ENCODE measurements around the gene CEP192.
"Not testable (repeated sequence)": the region's sequence is repeated elsewhere in the genome, so short reads cannot be mapped to it uniquely, and the experiment has no call there.

Gene CEP192

DNA sequence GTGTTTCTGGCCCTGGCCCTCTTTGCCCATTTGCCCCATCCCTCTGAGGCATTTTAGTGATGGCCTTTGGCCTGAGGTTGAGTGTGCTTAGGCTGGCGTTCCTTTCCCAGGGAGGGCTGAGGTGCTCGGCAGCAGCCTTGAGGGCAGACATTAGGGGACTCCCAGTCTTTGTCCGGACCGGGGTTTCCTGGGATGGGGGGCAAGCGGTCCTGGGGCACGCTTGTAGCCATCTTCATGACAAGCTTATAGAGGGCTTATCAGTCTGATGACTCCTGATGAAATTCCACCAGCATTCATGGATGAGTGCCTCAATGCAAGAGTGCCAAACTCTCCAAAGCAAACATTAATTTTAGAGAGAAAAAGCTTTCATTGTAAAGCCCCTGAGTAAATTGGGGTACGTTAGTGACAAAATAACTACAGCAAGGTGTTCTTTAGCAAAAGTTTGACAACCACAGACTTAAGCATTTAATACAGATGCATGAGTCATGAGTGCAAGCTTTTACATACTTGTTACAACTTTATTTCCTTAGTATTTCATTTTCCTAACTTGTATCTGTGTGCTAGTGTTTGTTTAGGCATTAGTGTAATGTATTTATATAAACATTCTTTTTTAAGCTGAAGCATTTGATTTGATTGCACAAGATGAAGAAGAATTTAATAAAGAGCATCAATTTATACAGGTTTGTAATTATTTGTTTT lies 45.6 kb downstream of the CEP192 start:
- no peak for DNase-seq

- no peak for DNase-seq
These were observed 48.6 kb downstream of the CEP192 start for GRCh38 chr18:13039806-13040205.

DNA sequence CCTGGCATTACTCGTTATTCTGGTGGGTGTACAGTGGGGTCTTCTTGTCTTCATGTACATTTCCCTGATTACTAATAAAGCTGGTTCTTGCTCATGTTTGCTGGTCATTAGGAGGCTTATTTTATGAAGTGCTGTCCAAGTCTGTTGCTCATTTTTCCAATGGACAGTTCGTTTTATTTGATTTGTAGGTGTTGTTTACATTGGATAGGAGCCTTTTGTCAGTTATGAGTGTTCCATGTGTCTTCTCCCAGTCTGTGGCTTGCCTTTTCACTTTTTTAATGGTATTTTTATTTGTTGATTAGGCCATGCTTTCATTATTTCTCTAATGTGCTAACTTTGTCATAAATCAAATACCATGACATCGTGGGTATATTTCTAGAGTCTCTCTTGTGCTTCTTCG lies 51.9 kb downstream of the CEP192 start:
- DNase-seq: no peak

DNA sequence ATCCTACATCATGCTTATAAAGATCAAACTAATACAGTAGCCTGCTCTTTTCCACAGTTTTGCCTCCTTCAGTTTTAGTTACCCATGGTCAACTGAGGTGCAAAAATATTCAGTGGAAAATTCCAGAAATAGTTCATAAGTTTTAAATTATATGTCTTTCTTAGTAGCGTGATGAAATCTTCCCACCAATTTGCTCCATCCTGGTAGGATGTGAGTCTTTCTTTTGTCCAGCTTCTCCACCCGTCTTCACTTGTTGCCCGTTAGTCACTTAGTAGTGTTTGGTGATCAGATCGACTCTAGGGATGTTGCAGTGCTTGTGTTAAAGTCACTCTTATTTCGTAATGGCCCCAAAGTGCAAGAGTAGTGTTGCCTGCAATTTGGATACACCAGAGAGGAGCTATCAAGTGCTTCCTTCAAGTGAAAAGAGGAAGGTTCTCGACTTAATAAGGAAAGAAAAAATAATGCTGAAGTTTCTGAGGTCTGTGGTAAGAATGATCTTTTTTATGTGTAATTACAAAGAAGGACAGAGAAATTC lies 57.0 kb downstream of the CEP192 start:
- DNase-seq: no peak

DNA sequence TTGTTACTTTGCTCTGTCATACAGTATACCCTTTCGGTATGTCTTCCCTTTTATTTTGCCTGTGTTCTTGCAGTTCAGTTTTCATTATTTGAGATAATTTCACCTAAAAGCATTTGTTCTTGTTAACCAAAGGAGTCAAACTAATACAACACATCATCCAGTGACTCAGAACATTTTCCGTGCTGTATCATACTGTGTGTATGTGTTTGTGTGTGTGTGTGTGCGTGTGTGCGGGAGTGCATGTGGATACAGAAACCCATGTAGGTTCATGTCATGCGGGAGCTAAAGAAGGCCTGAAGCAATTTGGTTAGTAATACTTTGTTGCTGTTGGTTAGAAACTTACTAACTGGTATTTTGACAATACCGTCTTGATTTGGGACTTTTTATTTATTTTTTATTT lies 60.0 kb downstream of the CEP192 start:
- no peak for DNase-seq

- no peak for DNase-seq
These were observed 60.8 kb downstream of the CEP192 start for GRCh38 chr18:13051950-13052349.

DNA sequence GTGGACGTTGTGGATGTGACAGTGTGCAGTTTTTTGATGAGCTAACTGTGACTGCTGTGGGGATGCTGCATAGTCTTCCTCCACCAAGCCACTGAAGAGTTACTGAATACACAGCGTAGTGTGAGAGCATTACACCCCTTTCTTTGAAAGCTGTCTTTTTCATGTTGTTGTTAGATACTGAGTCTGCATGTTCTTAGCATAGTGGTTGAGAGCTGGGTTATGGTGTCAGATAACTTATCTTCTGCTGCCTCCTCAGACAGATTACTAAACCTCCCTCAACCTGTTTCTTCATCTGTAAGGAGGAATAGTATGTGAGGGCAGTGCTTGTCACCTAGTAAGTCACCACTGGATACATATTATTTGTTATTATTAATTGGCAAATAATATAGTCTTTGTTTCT lies 63.2 kb downstream of the CEP192 start:
- DNase-seq: no peak

DNA sequence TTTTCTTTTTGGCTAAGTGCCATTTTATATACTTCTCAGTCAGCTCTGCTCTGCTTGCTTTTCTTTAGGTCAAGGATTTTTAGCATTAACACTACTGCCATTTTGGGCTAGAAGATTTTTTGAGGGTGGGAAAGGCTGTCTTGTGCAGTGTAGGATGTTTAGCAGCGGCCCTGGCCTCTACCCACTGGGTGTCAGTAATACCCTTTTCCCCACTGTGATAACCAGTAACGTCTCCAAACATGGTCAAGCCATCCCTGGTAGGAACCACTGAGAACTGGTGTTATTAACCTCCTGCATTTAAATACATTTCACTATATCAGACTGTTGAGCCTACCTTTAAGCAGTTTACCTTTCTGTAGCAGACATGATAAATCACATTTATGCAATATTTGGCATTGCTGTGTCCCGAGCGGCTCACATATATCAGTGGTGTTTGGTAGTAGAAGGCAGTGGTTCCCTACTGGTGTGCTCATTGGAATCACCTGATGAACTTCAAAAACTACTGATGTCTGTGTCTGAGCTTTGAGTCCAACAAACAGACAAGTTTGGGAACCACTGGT lies 70.5 kb downstream of the CEP192 start:
- DNase-seq: no peak

GRCh38 chr18:13067124-13067523 lies 76.0 kb downstream of the CEP192 start:
- DNase-seq: no peak

GRCh38 chr18:13067966-13068365 lies 76.8 kb downstream of the CEP192 start:
- no peak for DNase-seq

DNA sequence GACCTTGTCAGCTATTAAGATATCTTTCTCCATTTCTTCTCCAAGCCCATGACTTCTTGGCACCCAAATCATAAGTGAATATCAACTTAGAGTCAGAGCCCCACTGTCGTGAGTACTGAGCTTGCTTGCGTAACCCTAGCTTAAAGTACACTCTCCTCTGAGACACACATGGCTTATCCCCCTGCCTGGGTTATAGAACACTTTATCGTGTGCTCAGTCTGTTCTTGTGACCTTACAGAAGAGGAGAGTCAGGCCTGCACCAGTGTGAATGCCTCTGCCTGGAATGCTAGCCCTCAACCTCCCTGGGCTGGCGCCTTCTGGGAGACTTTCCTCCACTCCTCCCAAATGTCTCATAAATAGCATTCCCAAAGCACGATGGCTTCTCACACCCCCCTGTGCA lies 79.3 kb downstream of the CEP192 start:
- DNase-seq: no peak

DNA sequence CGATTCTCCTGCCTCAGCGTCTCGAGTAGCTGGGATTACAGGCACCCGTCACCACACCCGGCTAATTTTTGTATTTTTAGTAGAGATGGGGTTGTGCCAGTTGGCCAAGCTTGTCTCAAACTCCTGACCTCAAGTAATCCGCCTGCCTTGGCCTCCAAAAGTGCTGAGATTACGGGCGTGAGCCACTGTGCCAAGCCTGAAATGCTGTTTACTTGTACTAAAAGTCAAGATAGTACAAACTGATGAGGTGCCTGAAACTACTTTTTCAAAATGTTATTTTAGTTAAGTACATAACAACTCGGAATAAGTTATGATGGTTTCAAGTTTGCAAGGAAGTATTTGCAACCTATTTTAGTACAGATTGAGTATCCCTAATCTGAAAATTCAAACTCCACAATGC lies 85.7 kb downstream of the CEP192 start:
- no peak for DNase-seq

DNA sequence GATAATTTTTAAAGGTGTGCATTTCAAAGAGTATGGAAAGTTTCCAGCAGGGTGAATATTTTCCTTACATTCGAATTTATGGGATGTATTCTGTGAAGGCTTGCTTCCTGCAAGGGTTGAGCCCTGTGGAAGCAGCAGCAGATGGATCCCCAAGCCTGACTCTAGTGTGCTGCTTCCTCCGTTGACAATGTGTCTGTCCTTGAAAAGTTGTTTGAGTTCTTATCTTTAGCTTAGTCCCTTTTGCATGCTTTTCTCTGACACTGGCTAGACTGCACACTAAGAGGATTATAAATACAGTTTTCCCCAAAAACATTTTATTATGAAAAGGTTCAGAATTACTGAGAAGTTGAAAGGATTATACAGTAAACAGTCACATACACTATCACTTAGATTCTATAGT lies 86.3 kb downstream of the CEP192 start:
- DNase-seq: no peak

DNA sequence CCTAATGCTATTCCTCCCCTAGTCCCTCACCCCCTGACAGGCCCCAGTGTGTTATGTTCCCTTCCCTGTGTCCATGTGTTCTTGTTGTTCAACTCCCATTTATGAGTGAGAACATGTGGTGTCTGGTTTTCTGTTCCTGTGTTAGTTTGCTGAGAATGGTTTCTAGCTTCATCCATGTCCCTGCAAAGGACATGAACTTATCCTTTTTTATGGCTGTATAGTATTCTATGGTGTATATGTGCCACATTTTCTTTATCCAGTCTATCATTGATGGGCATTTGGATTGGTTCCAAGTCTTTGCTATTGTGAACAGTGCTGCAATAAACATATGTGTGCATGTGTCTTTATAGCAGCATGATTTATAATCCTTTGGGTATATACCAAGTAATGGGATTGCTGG lies 86.9 kb downstream of the CEP192 start:
- DNase-seq: not testable (repeated sequence)

GRCh38 chr18:13086906-13087305 lies 95.7 kb downstream of the CEP192 start:
- no peak for DNase-seq

GRCh38 chr18:13095466-13095865 lies 104.3 kb downstream of the CEP192 start:
- DNase-seq: no peak

DNA sequence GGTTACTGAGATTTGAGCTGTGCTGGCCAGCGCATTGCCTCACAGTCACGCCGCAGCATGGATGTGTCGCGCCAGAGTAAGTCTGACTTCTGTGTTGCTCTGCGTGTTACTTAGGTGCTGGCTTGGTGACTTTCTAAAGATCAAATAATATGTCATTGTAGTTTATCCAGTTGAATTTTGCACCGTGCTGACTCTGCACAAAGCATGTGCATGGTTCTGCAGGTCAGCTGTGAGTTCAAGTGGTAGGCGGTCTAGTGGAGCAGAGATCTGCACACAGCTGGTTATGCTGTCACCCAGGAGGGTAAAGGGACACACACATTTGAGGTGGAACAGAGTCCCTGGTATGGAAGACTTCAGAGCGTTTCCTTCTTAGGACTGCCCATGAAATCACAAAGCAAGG lies 105.1 kb downstream of the CEP192 start:
- DNase-seq: no peak

DNA sequence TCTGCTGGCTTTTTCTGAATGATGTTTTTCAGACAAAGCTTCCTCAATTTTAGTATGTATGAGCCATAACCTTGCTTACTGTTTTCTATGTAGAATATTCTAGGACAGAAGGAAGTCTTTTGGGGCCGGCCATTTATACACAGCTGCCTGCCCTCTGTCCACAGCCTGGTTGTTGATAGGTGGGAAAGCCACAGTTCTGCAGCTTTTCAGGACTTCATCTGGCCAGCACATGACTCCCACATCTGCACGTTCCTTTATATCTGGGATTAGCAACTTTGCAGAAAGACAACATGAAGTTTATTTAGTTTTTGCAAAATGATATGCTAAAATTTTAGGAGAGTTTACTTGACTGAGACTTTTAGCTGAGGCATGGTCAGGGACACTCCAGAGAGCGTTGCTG lies 105.6 kb downstream of the CEP192 start:
- DNase-seq: no peak

DNA sequence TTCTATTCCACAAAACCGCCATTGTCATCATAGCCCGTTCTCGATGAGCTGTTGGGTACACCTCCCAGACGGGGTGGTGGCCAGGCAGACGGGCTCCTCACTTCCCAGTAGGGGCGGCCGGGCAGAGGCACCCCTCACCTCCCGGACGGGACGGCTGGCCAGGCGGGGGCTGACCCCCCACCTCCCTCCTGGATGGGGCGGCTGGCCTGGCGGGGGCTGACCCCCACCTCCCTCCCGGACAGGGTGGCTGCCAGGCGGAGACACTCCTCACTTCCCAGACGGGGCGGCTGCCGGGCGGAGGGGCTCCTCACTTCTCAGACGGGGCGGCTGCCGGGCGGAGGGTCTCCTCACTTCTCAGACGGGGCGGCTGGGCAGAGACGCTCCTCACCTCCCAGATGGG lies 106.9 kb downstream of the CEP192 start:
- not testable (repeated sequence) for DNase-seq

DNA sequence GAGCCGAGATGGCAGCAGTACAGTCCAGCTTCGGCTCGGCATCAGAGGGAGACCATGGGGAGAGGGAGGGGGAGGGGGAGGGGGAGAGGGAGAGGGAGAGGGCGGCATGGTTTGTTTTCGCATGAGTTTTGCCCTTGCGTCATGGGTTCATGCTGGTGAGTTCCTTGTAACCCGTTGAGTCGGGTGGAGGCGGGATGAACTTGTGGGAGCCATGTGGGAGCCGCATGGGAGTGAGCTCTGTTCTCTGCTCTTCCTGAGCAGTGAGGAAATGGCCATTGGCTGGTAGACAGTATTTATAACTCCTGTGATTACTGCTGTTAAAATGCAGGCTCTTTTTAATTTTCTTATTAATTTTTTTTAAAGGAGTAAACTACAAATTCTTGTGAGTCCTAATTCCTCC lies 108.0 kb downstream of the CEP192 start:
- no peak for DNase-seq

DNA sequence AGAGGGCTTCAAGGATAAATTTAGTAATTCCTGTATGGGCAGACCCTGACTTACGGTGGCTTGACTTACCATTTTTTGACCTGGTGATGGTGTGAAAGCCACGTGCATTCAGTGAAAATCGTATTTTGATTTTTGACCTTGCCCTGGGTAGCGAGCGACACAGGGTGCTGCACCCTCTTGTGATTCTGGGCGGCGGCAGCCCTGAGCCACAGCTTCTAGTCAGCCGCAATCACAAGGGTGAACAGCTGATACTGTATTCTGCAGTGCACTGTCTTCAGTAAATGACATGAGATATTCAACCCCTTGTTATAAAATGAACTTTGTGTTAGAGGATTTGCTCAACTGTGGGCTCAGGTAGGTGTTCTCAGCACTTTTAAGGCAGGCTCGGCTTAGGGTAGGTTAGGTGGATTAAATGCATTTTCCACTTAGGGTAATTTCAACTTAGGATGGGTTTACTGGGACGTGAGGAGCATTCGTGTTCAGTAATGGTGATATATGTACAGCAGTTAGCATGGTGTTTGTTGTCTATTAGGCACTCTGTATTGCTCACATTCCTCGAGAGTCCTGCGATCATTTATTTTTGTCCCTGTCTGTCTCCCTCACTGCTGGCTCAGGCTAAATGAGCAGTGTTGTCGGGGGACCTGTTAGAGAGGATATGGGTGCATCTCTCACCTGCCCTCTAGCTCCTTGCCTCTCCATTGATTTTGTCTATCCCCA lies 109.9 kb downstream of the CEP192 start:
- no peak for DNase-seq

GRCh38 chr18:13101659-13102197 lies 110.6 kb downstream of the CEP192 start:
- DNase-seq: no peak

- DNase-seq: no peak
These were observed 112.2 kb downstream of the CEP192 start for GRCh38 chr18:13103366-13103765.

- no peak for DNase-seq
These were observed 113.9 kb downstream of the CEP192 start for GRCh38 chr18:13105059-13105458.
